Right kidney (tissue), 1 donor: ENCODE measurements around the gene SPINK13.

Experiments used
- DNase-seq: peaks from one replicate; pipeline ENCODE4 v3.0.0-alpha.2; 2016

SPINK13 gene

DNA sequence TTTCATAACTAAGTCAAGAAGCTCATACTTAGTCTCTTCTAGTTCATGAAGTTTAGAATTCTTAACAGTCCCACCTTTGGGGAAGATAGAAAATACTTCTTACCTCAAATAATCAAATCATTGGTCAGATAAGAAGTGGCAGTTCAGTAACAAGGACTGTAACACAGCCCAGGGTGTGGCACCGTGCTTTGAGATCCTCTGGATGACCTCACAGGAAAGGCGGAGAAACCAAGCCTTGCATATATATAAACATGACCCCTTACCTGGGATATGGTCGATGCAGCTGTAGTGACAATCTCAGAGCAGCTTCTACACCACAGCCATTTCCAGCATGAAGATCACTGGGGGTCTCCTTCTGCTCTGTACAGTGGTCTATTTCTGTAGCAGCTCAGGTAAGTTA, 43.6 kb downstream of the SPINK13 start, which contains the start of gene SPINK7:
TSS of gene SPINK7 (plus strand) at position 271 of the 400 bp plus-strand sequence. CDS start at position 332, 61 bp downstream.
- DNase-seq: no peak

- no peak for DNase-seq
These were observed 45.6 kb downstream of the SPINK13 start for GRCh38 chr5:148314187-148314586.

DNA sequence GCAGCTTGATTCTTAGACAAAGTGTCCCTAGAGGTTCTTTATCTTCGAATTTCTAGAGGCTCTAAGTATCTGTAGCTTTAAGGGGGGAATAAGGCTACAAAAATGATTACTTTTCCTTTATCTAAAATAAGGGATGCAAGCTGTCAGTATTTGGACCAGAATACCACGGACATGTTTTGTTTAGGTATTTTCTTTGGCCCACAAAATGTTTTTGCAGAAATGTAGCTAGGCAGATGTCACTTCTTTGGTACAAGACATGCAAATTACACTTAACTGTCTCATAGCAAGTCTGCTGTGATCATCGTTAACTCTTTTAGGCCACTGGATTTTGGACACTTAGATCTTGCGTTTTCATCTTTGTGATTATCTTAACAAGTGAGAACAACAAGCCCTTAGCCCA, 46.1 kb downstream of the SPINK13 start:
- DNase-seq: no peak

DNA sequence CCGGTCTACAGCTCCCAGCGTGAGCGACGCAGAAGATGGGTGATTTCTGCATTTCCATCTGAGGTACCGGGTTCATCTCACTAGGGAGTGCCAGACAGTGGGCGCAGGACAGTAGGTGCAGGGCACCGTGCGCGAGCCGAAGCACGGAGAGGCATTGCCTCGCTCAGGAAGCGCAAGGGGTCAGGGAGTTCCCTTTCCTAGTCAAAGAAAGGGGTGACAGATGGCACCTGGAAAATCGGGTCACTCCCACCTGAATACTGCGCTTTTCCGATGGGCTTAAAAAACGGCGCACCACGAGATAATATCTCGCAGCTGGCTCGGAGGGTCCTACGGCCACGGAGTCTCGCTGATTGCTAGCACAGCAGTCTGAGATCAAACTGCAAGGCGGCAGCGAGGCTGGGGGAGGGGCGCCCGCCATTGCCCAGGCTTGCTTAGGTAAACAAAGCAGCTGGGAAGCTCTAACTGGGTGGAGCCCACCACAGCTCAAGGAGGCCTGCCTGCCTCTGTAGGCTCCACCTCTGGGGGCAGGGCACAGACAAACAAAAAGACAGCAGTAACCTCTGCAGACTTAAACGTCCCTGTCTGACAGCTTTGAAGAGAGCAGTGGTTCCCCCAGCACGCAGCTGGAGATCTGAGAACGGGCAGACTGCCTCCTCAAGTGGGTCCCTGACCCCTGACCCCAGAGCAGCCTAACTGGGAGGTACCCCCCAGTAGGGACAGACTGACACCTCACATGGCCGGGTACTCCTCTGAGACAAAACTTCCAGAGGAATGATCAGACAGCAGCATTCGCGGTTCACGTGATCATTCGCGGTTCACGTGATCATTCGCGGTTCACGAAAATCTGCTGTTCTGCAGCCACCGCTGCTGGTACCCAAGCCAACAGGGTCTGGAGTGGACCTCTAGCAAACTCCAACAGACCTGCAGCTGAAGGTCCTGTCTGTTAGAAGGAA, 51.7 kb downstream of the SPINK13 start:
- peak; percentile 11 for DNase-seq

DNA sequence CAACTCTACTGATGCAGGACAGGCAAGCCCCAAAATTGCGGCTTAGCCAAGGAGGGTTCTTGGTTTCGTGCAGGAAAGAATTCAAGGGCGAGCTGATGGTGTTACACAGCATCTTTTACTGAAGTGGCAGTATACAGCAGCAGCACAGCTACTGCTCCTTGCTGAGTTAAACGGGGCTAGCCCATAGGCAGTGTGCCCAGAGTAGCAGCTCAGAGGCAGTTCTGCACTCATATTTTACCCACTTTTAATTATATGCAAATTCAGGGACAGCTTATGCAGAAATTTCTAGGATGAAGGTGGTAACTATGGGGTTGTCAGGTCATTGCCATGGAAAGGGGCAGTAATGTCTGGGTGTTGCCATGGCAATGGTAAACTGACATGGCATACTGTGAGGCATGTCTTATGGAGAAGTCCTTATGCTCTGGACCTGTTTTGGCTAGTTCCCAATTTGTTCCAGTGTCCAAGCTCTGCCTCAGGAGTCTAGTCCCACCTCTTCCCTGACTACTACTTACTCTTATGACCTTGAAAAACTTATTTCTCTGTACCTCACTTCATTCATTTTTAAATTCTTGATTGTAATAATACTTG, 64.8 kb downstream of the SPINK13 start:
- no peak for DNase-seq

- no peak for DNase-seq
These were observed 66.7 kb downstream of the SPINK13 start, which contains the start of gene SPINK9 for GRCh38 chr5:148335259-148335658. TSS of gene SPINK9 (plus strand) at chr5:148335559. CDS start at chr5:148335614, 55 bp downstream.
